ENCODE results near the gene ADCK1. TPM values are rescaled to one million over a fixed set of nuclear protein-coding genes. Genes with fewer than 3 reads are reported as not detected.
"Not testable (repeated sequence)": the region's sequence is repeated elsewhere in the genome, so short reads cannot be mapped to it uniquely, and the experiment has no call there.

ADCK1 gene
- total and polyA plus RNA-seq, 4 experiments from 2014 or later: 5.2 to 12.0 (median 5.4) TPM

GRCh38 chr14:77926942-77927341 lies 127.0 kb downstream of the ADCK1 start:
- intact Hi-C loops (cut with micrococcal nuclease): no loop called here
- Histone ChIP-seq H3K36me3 (ENCODE audit: insufficient read depth, low read length) (no peaks in the 10 kb centered on the region), H3K4me3 (ENCODE audit: low read length in 2 of 2) (no peak overlapping the region), H3K27ac (ENCODE audit: low read depth, low read length) (no peak overlapping the region), H3K4me1 (ENCODE audit: insufficient read depth, low read length) (no peaks in the 10 kb centered on the region), H3K27me3 (ENCODE audit: insufficient read depth, low read length) (no peaks in the 10 kb centered on the region), H3K9me3 (ENCODE audit: control insufficient read depth in 1 of 2, low read length in 2 of 2) (no peaks in the 10 kb centered on the region)
- Mint-ChIP-seq H3K9me3 (peaks cover 0 to 2% (median 0%) of the 10 kb centered on the region in 8 donors), H3K36me3 (peaks cover 18 to 51% of the 10 kb centered on the region in 2 donors), H3K27ac (no peak overlapping the region), H3K4me1 (no peaks in the 10 kb centered on the region), H3K27me3 (no peaks in the 10 kb centered on the region), H3K4me3 (no peak overlapping the region)
- ChIA-PET CTCF (ENCODE audit: partially characterized antibody) (no interaction called here), POLR2A (ENCODE audit: partially characterized antibody) (no interaction called here)
- DNase-seq: no peak

- no peaks in the 10 kb centered on the region for H3K36me3 ChIP-seq (ENCODE audit: insufficient read depth, low read length)
- intact Hi-C loops (cut with micrococcal nuclease): no loop called here
- no peaks in the 10 kb centered on the region for H3K4me1 Mint-ChIP-seq
- H3K27ac Mint-ChIP-seq: no peak overlapping the region
- H3K27me3 Mint-ChIP-seq: no peaks in the 10 kb centered on the region
- peaks cover 53 to 76% of the 10 kb centered on the region in 2 donors for H3K36me3 Mint-ChIP-seq
- no peaks in the 10 kb centered on the region for H3K4me1 ChIP-seq (ENCODE audit: insufficient read depth, low read length)
- H3K4me3 Mint-ChIP-seq: no peak overlapping the region
- CTCF ChIA-PET (ENCODE audit: partially characterized antibody): no interaction called here
- no peaks in the 10 kb centered on the region for H3K9me3 ChIP-seq (ENCODE audit: control insufficient read depth in 1 of 2, low read length in 2 of 2)
- H3K9me3 Mint-ChIP-seq: peaks cover 0 to 30% (median 20%) of the 10 kb centered on the region in 8 donors
- H3K4me3 ChIP-seq (ENCODE audit: low read length in 2 of 2): no peak overlapping the region
- POLR2A ChIA-PET (ENCODE audit: partially characterized antibody): no interaction called here
- no peak for DNase-seq
- no peak overlapping the region for H3K27ac ChIP-seq (ENCODE audit: low read depth, low read length)
- H3K27me3 ChIP-seq (ENCODE audit: insufficient read depth, low read length): no peaks in the 10 kb centered on the region
Observed at GRCh38 chr14:77931441-77931840, 131.5 kb downstream of the ADCK1 start.

GRCh38 chr14:77936138-77936639 lies 136.3 kb downstream of the ADCK1 start:
- Histone ChIP-seq H3K4me3 (ENCODE audit: low read length in 2 of 2) (no peak overlapping the region), H3K27ac (ENCODE audit: low read depth, low read length) (no peak overlapping the region), H3K4me1 (ENCODE audit: insufficient read depth, low read length) (no peaks in the 10 kb centered on the region), H3K9me3 (ENCODE audit: control insufficient read depth in 1 of 2, low read length in 2 of 2) (no peaks in the 10 kb centered on the region), H3K27me3 (ENCODE audit: insufficient read depth, low read length) (no peaks in the 10 kb centered on the region), H3K36me3 (ENCODE audit: insufficient read depth, low read length) (no peaks in the 10 kb centered on the region)
- DNase-seq: no peak
- Mint-ChIP-seq H3K27me3 (no peaks in the 10 kb centered on the region), H3K27ac (no peak overlapping the region), H3K4me3 (no peak overlapping the region), H3K4me1 (no peaks in the 10 kb centered on the region), H3K9me3 (peaks cover 0 to 36% (median 26%) of the 10 kb centered on the region in 8 donors), H3K36me3 (peaks cover 49 to 62% of the 10 kb centered on the region in 2 donors)
- intact Hi-C loops (cut with micrococcal nuclease): no loop called here
- POLR2A ChIA-PET (ENCODE audit: partially characterized antibody): no interaction called here
- CTCF ChIA-PET (ENCODE audit: partially characterized antibody): no interaction called here

GRCh38 chr14:77947372-77947771 lies 147.5 kb downstream of the ADCK1 start:
- intact Hi-C loops (cut with micrococcal nuclease): no loop called here
- Mint-ChIP-seq H3K4me1 (no peaks in the 10 kb centered on the region), H3K36me3 (no peaks in the 10 kb centered on the region), H3K27ac (no peak overlapping the region), H3K4me3 (no peak overlapping the region), H3K9me3 (peaks cover 2 to 21% (median 11%) of the 10 kb centered on the region in 8 donors), H3K27me3 (peaks cover 3 to 8% of the 10 kb centered on the region in 2 donors)
- no peaks in the 10 kb centered on the region for H3K36me3 ChIP-seq (ENCODE audit: insufficient read depth, low read length)
- no peaks in the 10 kb centered on the region for H3K4me1 ChIP-seq (ENCODE audit: insufficient read depth, low read length)
- H3K27me3 ChIP-seq (ENCODE audit: insufficient read depth, low read length): no peaks in the 10 kb centered on the region
- H3K9me3 ChIP-seq (ENCODE audit: control insufficient read depth in 1 of 2, low read length in 2 of 2): no peaks in the 10 kb centered on the region
- DNase-seq: no peak
- ChIA-PET CTCF (ENCODE audit: partially characterized antibody) (no interaction called here), POLR2A (ENCODE audit: partially characterized antibody) (no interaction called here)
- no peak overlapping the region for H3K4me3 ChIP-seq (ENCODE audit: low read length in 2 of 2)
- no peak overlapping the region for H3K27ac ChIP-seq (ENCODE audit: low read depth, low read length)

- POLR2A ChIA-PET (ENCODE audit: partially characterized antibody): no interaction called here
- H3K4me1 Mint-ChIP-seq: no peaks in the 10 kb centered on the region
Observed at GRCh38 chr14:77950371-77951063, 150.6 kb downstream of the ADCK1 start.

GRCh38 chr14:77955816-77956484 lies 156.0 kb downstream of the ADCK1 start:
- Mint-ChIP-seq H3K27ac (no peak overlapping the region), H3K4me3 (no peak overlapping the region), H3K27me3 (peaks cover 4 to 8% of the 10 kb centered on the region in 2 donors), H3K4me1 (no peaks in the 10 kb centered on the region), H3K9me3 (peaks cover 0 to 10% (median 3%) of the 10 kb centered on the region in 8 donors), H3K36me3 (no peaks in the 10 kb centered on the region)
- Histone ChIP-seq H3K27me3 (ENCODE audit: insufficient read depth, low read length) (no peaks in the 10 kb centered on the region), H3K4me3 (ENCODE audit: low read length in 2 of 2) (no peak overlapping the region), H3K9me3 (ENCODE audit: control insufficient read depth in 1 of 2, low read length in 2 of 2) (no peaks in the 10 kb centered on the region), H3K36me3 (ENCODE audit: insufficient read depth, low read length) (no peaks in the 10 kb centered on the region), H3K4me1 (ENCODE audit: insufficient read depth, low read length) (no peaks in the 10 kb centered on the region), H3K27ac (ENCODE audit: low read depth, low read length) (no peak overlapping the region)
- no peak for DNase-seq
- CTCF ChIA-PET (ENCODE audit: partially characterized antibody): no interaction called here
- intact Hi-C loops (cut with micrococcal nuclease): no loop called here
- POLR2A ChIA-PET (ENCODE audit: partially characterized antibody): no interaction called here

More at GRCh38 chr14:77950371-77951063, 150.6 kb downstream of the ADCK1 start:
- CTCF ChIA-PET (ENCODE audit: partially characterized antibody): no interaction called here
- Histone ChIP-seq H3K36me3 (ENCODE audit: insufficient read depth, low read length) (no peaks in the 10 kb centered on the region), H3K27ac (ENCODE audit: low read depth, low read length) (no peak overlapping the region), H3K9me3 (ENCODE audit: control insufficient read depth in 1 of 2, low read length in 2 of 2) (no peaks in the 10 kb centered on the region), H3K27me3 (ENCODE audit: insufficient read depth, low read length) (no peaks in the 10 kb centered on the region), H3K4me3 (ENCODE audit: low read length in 2 of 2) (no peak overlapping the region), H3K4me1 (ENCODE audit: insufficient read depth, low read length) (no peaks in the 10 kb centered on the region)
- Mint-ChIP-seq H3K9me3 (peaks cover 2 to 18% (median 13%) of the 10 kb centered on the region in 8 donors), H3K27me3 (peaks cover 6% of the 10 kb centered on the region in 2 donors), H3K27ac (no peak overlapping the region), H3K36me3 (no peaks in the 10 kb centered on the region), H3K4me3 (no peak overlapping the region)
- intact Hi-C loops (cut with micrococcal nuclease): no loop called here
- DNase-seq: no peak

- POLR2A ChIA-PET (ENCODE audit: partially characterized antibody); H3K4me3 ChIP-seq (ENCODE audit: low read length in 2 of 2); H3K27ac ChIP-seq (ENCODE audit: low read depth, low read length); intact Hi-C loops (cut with micrococcal nuclease); H3K27ac Mint-ChIP-seq; DNase-seq; H3K4me3 Mint-ChIP-seq; H3K4me1 ChIP-seq (ENCODE audit: insufficient read depth, low read length); H3K9me3 Mint-ChIP-seq; H3K9me3 ChIP-seq (ENCODE audit: control insufficient read depth in 1 of 2, low read length in 2 of 2); CTCF ChIA-PET (ENCODE audit: partially characterized antibody); H3K4me1 Mint-ChIP-seq; H3K27me3 ChIP-seq (ENCODE audit: insufficient read depth, low read length); H3K36me3 Mint-ChIP-seq; H3K36me3 ChIP-seq (ENCODE audit: insufficient read depth, low read length): not testable (repeated sequence)
- H3K27me3 Mint-ChIP-seq: peaks cover 11 to 15% of the 10 kb centered on the region in 2 donors
Observed at GRCh38 chr14:77959686-77960085, 159.8 kb downstream of the ADCK1 start.
